HK-2 (cell line): ENCODE results near the gene RMDN3.

Experiments used
- DNase-seq: peaks from one replicate; pipeline ENCODE4 v3.0.0-alpha.2; 2018; ENCODE audit not compliant: unreplicated experiment

Gene RMDN3

GRCh38 chr15:40754883-40755811 lies at the start of gene RMDN3:
Gene RMDN3 (minus strand): TSS chr15:40755254. CDS start chr15:40754783, 471 bp downstream.
- DNase-seq = peak; percentile 85

- DNase-seq = no peak
Observed at GRCh38 chr15:40803688-40804087, 48.6 kb upstream of the RMDN3 start.

- no peak for DNase-seq
Observed at GRCh38 chr15:40803076-40803475, 48.0 kb upstream of the RMDN3 start.

GRCh38 chr15:40799523-40799922 lies 44.5 kb upstream of the RMDN3 start:
- DNase-seq = no peak

- no peak for DNase-seq
Observed at GRCh38 chr15:40796512-40796911, 41.5 kb upstream of the RMDN3 start.

GRCh38 chr15:40796041-40796440 lies 41.0 kb upstream of the RMDN3 start:
- no peak for DNase-seq

GRCh38 chr15:40793216-40793989 lies 38.3 kb upstream of the RMDN3 start:
- peak; percentile 71 for DNase-seq

GRCh38 chr15:40792394-40792793 lies 37.3 kb upstream of the RMDN3 start:
- DNase-seq = no peak

- no peak for DNase-seq
Observed at GRCh38 chr15:40790718-40791117, 35.7 kb upstream of the RMDN3 start.

- DNase-seq = no peak
Observed at GRCh38 chr15:40789999-40790398, 34.9 kb upstream of the RMDN3 start.

- DNase-seq = no peak
Observed at GRCh38 chr15:40789119-40789518, 34.1 kb upstream of the RMDN3 start.

GRCh38 chr15:40787991-40788390 lies 32.9 kb upstream of the RMDN3 start:
- DNase-seq = no peak

- peak; percentile 47 for DNase-seq
Observed at GRCh38 chr15:40787344-40787841, 32.3 kb upstream of the RMDN3 start.

GRCh38 chr15:40785814-40786213 lies 30.8 kb upstream of the RMDN3 start:
- no peak for DNase-seq

- no peak for DNase-seq
Observed at GRCh38 chr15:40785164-40785563, 30.1 kb upstream of the RMDN3 start.

GRCh38 chr15:40782609-40783227 lies 27.7 kb upstream of the RMDN3 start:
- peak; percentile 59 for DNase-seq

GRCh38 chr15:40776537-40777141 lies 21.6 kb upstream of the RMDN3 start:
- DNase-seq = peak; percentile 44

GRCh38 chr15:40775740-40776536 lies 20.9 kb upstream of the RMDN3 start:
- no peak for DNase-seq

GRCh38 chr15:40775007-40775406 lies 20.0 kb upstream of the RMDN3 start:
- DNase-seq = no peak

GRCh38 chr15:40773902-40774301 lies 18.8 kb upstream of the RMDN3 start:
- no peak for DNase-seq

GRCh38 chr15:40773496-40773895 lies 18.4 kb upstream of the RMDN3 start:
- no peak for DNase-seq
